OCI-LY7 (cell line): Measurements from ENCODE around the gene MRPL50. TPM values are rescaled to one million over a fixed set of nuclear protein-coding genes. Genes with fewer than 3 reads are reported as not detected.
A peak's percentile ranks its signal among the peaks of the same experiment; 100 is the strongest.

Experiments
- Bru-seq: library from RNA; stranded (reverse); fragments of 400-500 nt; gene quantifications from one replicate; lab custom pipeline; 2021; lab: Mats Ljungman, UMichigan
- BruChase-seq, 2 experiments: library from RNA; stranded (reverse); fragments of 400-500 nt; gene quantifications; one replicate each; lab custom pipeline; 2021; lab: Mats Ljungman, UMichigan
- BruUV-seq: library from RNA; stranded (reverse); fragments of 400-500 nt; replicated peaks from 2 replicates; lab custom pipeline; 2021; lab: Mats Ljungman, UMichigan
- CTCF ChIA-PET: fragments of 300-600 bp; sonication (Branson Sonifier 250); formaldehyde crosslinking; loops from one replicate; lab custom pipeline; 2022; ENCODE audit warnings: antibody characterized with exemption; ENCODE audit not compliant: unreplicated experiment; lab: Charles Lee
- POLR2A ChIA-PET: fragments of 300-600 bp; sonication (Branson Sonifier 250); formaldehyde crosslinking; loops from one replicate; lab custom pipeline; 2022; ENCODE audit warnings: antibody characterized with exemption; lab: Charles Lee
- DNase-seq: peaks from one replicate; pipeline ENCODE4 v3.0.0-alpha.2; 2015; ENCODE audit warnings: low spot score
- H2AFZ ChIP-seq: fragments of 200-600 bp; sonication (generic), shearing (Covaris generic); 2 replicates; pipeline ENCODE4 v1.6.1; 2014; ENCODE audit warnings: mild to moderate bottlenecking, antibody characterized with exemption, low read length, moderate library complexity
- H3K27ac ChIP-seq: fragments of 200-600 bp; sonication (generic); 2 replicates; pipeline ENCODE4 v1.5.1; 2014; ENCODE audit warnings: mixed run types, low read depth, mild to moderate bottlenecking, moderate library complexity, low read length, inconsistent platforms; ENCODE audit not compliant: poor library complexity, severe bottlenecking
- H3K36me3 ChIP-seq: fragments of 200-600 bp; sonication (generic); 2 replicates; pipeline ENCODE4 v1.6.1; 2014; ENCODE audit warnings: mild to moderate bottlenecking, antibody characterized with exemption, low read length, moderate library complexity, mixed read lengths; ENCODE audit not compliant: insufficient read depth
- H3K4me1 ChIP-seq: fragments of 200-600 bp; sonication (generic); 2 replicates; pipeline ENCODE4 v1.5.1; 2014; ENCODE audit warnings: mild to moderate bottlenecking, low read length; ENCODE audit not compliant: insufficient read depth, poor library complexity, severe bottlenecking
- H3K4me2 ChIP-seq: fragments of 200-600 bp; sonication (generic); 2 replicates; pipeline ENCODE4 v1.6.1; 2014; ENCODE audit warnings: mild to moderate bottlenecking, low read length
- H3K4me3 ChIP-seq: fragments of 200-600 bp; sonication (generic); 2 replicates; pipeline ENCODE4 v1.5.1; 2014; ENCODE audit warnings: mild to moderate bottlenecking, low read depth, low read length; ENCODE audit not compliant: poor library complexity, severe bottlenecking
- H3K79me2 ChIP-seq: fragments of 200-600 bp; sonication (generic); 2 replicates; pipeline ENCODE4 v1.6.1; 2016; ENCODE audit warnings: low read depth, mild to moderate bottlenecking, low read length, moderate library complexity, mixed read lengths; ENCODE audit not compliant: insufficient read depth
- H3K9me2 ChIP-seq: fragments of 200-600 bp; sonication (generic); 2 replicates; pipeline ENCODE4 v1.6.1; 2016; ENCODE audit warnings: mild to moderate bottlenecking, low read length, mixed read lengths; ENCODE audit not compliant: insufficient read depth
- H3K9me3 ChIP-seq: fragments of 200-600 bp; sonication (generic); 2 replicates; pipeline ENCODE4 v1.6.1; 2014; ENCODE audit warnings: mild to moderate bottlenecking, mixed run types, low read length, mixed read lengths
- H4K20me1 ChIP-seq: fragments of 200-600 bp; sonication (generic); 2 replicates; pipeline ENCODE4 v1.6.1; 2014; ENCODE audit warnings: mild to moderate bottlenecking, antibody characterized with exemption, low read length, moderate library complexity, mixed read lengths; ENCODE audit not compliant: insufficient read depth
- CTCF ChIP-seq: fragments of 200-600 bp; sonication (generic); conservative IDR thresholded peaks from 2 replicates; pipeline ENCODE4 v1.5.1; 2014; ENCODE audit warnings: mild to moderate bottlenecking, antibody characterized with exemption, low read length, moderate library complexity, mixed read lengths
- EZH2phosphoT487 ChIP-seq: fragments of 200-600 bp; sonication (generic); IDR thresholded peaks from 2 replicates; pipeline ENCODE4 v1.6.1; 2018; ENCODE audit warnings: low read depth, borderline replicate concordance, mild to moderate bottlenecking, mixed run types, antibody characterized with exemption, low read length, moderate library complexity, mixed read lengths
- intact Hi-C: fragments of 100-400 bp; cut with micrococcal nuclease; formaldehyde crosslinking; loops from one replicate; pipeline ENCODE4 v1.10.0; 2022; ENCODE audit not compliant: unreplicated experiment
- long read RNA-seq: library from polyadenylated mRNA; stranded (forward); transcript quantifications from one replicate; pipeline ENCODE4 v2.0.0, GENCODE V29; 2022
- total RNA-seq, 2 experiments: library from RNA; depleted of rRNA in 1 of 2; stranded (reverse); fragments of >200 nt in 1 of 2; shearing (Covaris generic) in 1 of 2; gene quantifications; 2 replicates each; pipeline ENCODE4 v1.2.3, GENCODE V29; 2014 to 2022

Gene MRPL50
- 17.7 and 18.5 TPM in 2 replicates for total RNA-seq (2014; rRNA removed; shearing (Covaris generic))
- 12.8 and 13.3 TPM in 2 replicates for total RNA-seq (2022)
- Bru-seq, nascent RNA = percentile 91 among the genes with signal in this experiment
- BruChase-seq, experiment 1, labeled RNA remaining after a 6-hour chase = percentile 58 among the genes with signal in this experiment
- percentile 83 among the genes with signal in this experiment for BruChase-seq, experiment 2, labeled RNA remaining after a 2-hour chase
- long read RNA-seq, transcript MRPL50-201 (2 exons, 3,332 nt) = major isoform, 70 of 71 reads
- long read RNA-seq, partial matches to known transcripts = 0 of 71 reads
- long read RNA-seq, other reads (novel, unspliced or antisense) = 1 of 71 reads

GRCh38 chr9:101398068-101398929 lies at the start of gene MRPL50, which contains the start of gene ZNF189:
TSS of gene MRPL50 (minus strand) at chr9:101398618. CDS start at chr9:101398592, 26 bp downstream.
TSS of gene ZNF189 (plus strand) at chr9:101398851. CDS start at chr9:101399157, 306 bp downstream.
- H3K36me3 ChIP-seq = peaks cover 67% of the 10 kb centered on the region
- peak within 1 kb of the TSS; percentile 95 for H3K4me3 ChIP-seq
- H3K27ac ChIP-seq = peak within 1 kb of the TSS; percentile 54
- intact Hi-C loops = loop anchor here (5.0 kb wide), 1 partner anchor 134 kb away; the partner anchor contains the start of gene RNF20
- no peak for TF ChIP-seq CTCF
- no peak for TF ChIP-seq EZH2phosphoT487
- ChIA-PET CTCF (no interaction called here), POLR2A (interaction anchor here (0.5 to 2.8 kb wide), 8 partner anchors 10 to 999 kb away, joined by 3 to 15 read pairs (median 4); no protein-coding TSS in a partner anchor)
- peaks cover 28% of the 10 kb centered on the region for H3K4me1 ChIP-seq
- peak; percentile 97 for DNase-seq
- peaks cover 5% of the 10 kb centered on the region; the same call in 1 of the 2 replicates for H4K20me1 ChIP-seq
- peaks cover 68% of the 10 kb centered on the region for H3K79me2 ChIP-seq
- no peaks in the 10 kb centered on the region for H3K9me2 ChIP-seq
- BruUV-seq = TSS peak; percentile 74
- H3K9me3 ChIP-seq = peaks cover 29% of the 10 kb centered on the region; the same call in 1 of the 2 replicates
- peak within 1 kb of the TSS; percentile 85; the same call in 1 of the 2 replicates for H2AFZ ChIP-seq
- peak within 1 kb of the TSS; percentile 100 for H3K4me2 ChIP-seq

GRCh38 chr9:101446732-101447131 lies 48.3 kb upstream of the MRPL50 start:
- TF ChIP-seq EZH2phosphoT487 (no peak), CTCF (no peak)
- no peaks in the 10 kb centered on the region for H3K36me3 ChIP-seq
- no peaks in the 10 kb centered on the region for H3K79me2 ChIP-seq
- H3K27ac ChIP-seq = no peak overlapping the region
- H3K4me3 ChIP-seq = no peak overlapping the region
- ChIA-PET POLR2A (interaction anchor here (1.4 kb wide), 1 partner anchor 19 kb away, joined by 7 read pairs; no protein-coding TSS in a partner anchor), CTCF (interaction anchor here (1.0 kb wide), 1 partner anchor 9 kb away, joined by 4 read pairs; no protein-coding TSS in a partner anchor)
- peaks cover 5% of the 10 kb centered on the region for H3K4me1 ChIP-seq
- H4K20me1 ChIP-seq = no peaks in the 10 kb centered on the region
- intact Hi-C loops = no loop called here
- DNase-seq = no peak
- H3K4me2 ChIP-seq = no peak overlapping the region
- no TSS peak for BruUV-seq
- no peak overlapping the region for H2AFZ ChIP-seq
- H3K9me3 ChIP-seq = no peaks in the 10 kb centered on the region
- no peaks in the 10 kb centered on the region for H3K9me2 ChIP-seq
